Liver (tissue), 9 donors: Measurements from ENCODE around the gene TNFRSF12A. TPM values are rescaled to one million over a fixed set of nuclear protein-coding genes. Genes with fewer than 3 reads are reported as not detected.

Experiments used
- DNase-seq: peaks from one replicate; pipeline ENCODE4 v3.0.0-alpha.2; 2017; ENCODE audit warnings: low spot score
- H3K27ac ChIP-seq, 2 donors: one replicate each; pipeline ENCODE4 v1.7.0; 2013; ENCODE audit warnings: inconsistent platforms in 2 of 2, low read length in 2 of 2, control low read depth in 1 of 2, low read depth in 1 of 2, mild to moderate bottlenecking in 1 of 2
- H3K27me3 ChIP-seq, 4 donors: one replicate each; pipeline versions ENCODE4 v1.6.1 to v1.7.0; 2013; ENCODE audit warnings: low read length in 3 of 4, inconsistent platforms in 1 of 4, mild to moderate bottlenecking in 1 of 4, moderate library complexity in 1 of 4; ENCODE audit not compliant: control insufficient read depth in 4 of 4, insufficient read depth in 4 of 4
- H3K36me3 ChIP-seq, 4 donors: one replicate each; pipeline versions ENCODE4 v1.6.1 to v1.7.0; 2013; ENCODE audit warnings: low read length in 3 of 4, mild to moderate bottlenecking in 3 of 4, low read depth in 1 of 4, moderate library complexity in 1 of 4; ENCODE audit not compliant: control insufficient read depth in 4 of 4, insufficient read depth in 3 of 4
- H3K4me1 ChIP-seq, 4 donors: one replicate each; pipeline versions ENCODE4 v1.6.1 to v1.7.0; 2013; ENCODE audit warnings: low read length in 3 of 4, mild to moderate bottlenecking in 3 of 4, moderate library complexity in 1 of 4; ENCODE audit not compliant: control insufficient read depth in 4 of 4, insufficient read depth in 4 of 4
- H3K4me3 ChIP-seq, 3 donors: one replicate each; pipeline versions ENCODE4 v1.6.1 to v1.7.0; 2013; ENCODE audit warnings: low read length in 3 of 3, control low read depth in 1 of 3, low read depth in 1 of 3, mild to moderate bottlenecking in 1 of 3
- H3K9ac ChIP-seq, 2 donors: one replicate each; pipeline ENCODE4 v1.7.0; 2013; ENCODE audit warnings: low read length in 2 of 2, mild to moderate bottlenecking in 2 of 2, moderate library complexity in 2 of 2, control low read depth in 1 of 2, low read depth in 1 of 2
- H3K9me3 ChIP-seq, 4 donors: one replicate each; pipeline versions ENCODE4 v1.6.1 to v1.7.0; 2013; ENCODE audit warnings: low read length in 3 of 4; ENCODE audit not compliant: control insufficient read depth in 4 of 4
- EGR1 ChIP-seq, 2 donors: IDR thresholded peaks; 2 replicates each; pipeline ENCODE4 v1.6.1; 2016 to 2018; ENCODE audit warnings: antibody characterized with exemption in 2 of 2, low read depth in 2 of 2
- FOXA1 ChIP-seq: IDR thresholded peaks from 2 replicates; pipeline ENCODE4 v1.6.1; 2016; ENCODE audit warnings: antibody characterized with exemption
- FOXA2 ChIP-seq: IDR thresholded peaks from 2 replicates; pipeline ENCODE4 v1.6.1; 2016; ENCODE audit warnings: antibody characterized with exemption
- GABPA ChIP-seq, 2 donors: IDR thresholded peaks in 1 of 2; conservative IDR thresholded peaks in 1 of 2; 2 replicates each; pipeline ENCODE4 v1.6.1; 2016; ENCODE audit warnings: antibody characterized with exemption in 2 of 2, mild to moderate bottlenecking in 1 of 2, moderate library complexity in 1 of 2
- HNF4A ChIP-seq, 2 donors: conservative IDR thresholded peaks; 2 replicates each; pipeline ENCODE4 v1.6.1; 2016; ENCODE audit warnings: antibody characterized with exemption in 2 of 2, mild to moderate bottlenecking in 2 of 2
- HNF4G ChIP-seq: IDR thresholded peaks from 2 replicates; pipeline ENCODE4 v1.6.1; 2016; ENCODE audit warnings: antibody characterized with exemption
- JUND ChIP-seq, 2 donors: IDR thresholded peaks; 2 replicates each; pipeline ENCODE4 v1.6.1; 2016; ENCODE audit warnings: antibody characterized with exemption in 2 of 2
- NR2F2 ChIP-seq: IDR thresholded peaks from 2 replicates; pipeline ENCODE4 v1.6.1; 2016; ENCODE audit warnings: antibody characterized with exemption
- RAD21 ChIP-seq, 2 donors: IDR thresholded peaks; 2 replicates each; pipeline ENCODE4 v1.6.1; 2016; ENCODE audit warnings: antibody characterized with exemption in 2 of 2, mild to moderate bottlenecking in 2 of 2
- REST ChIP-seq: IDR thresholded peaks from 2 replicates; pipeline ENCODE4 v1.6.1; 2016; ENCODE audit warnings: antibody characterized with exemption, mild to moderate bottlenecking
- RXRA ChIP-seq, 2 donors: IDR thresholded peaks; 2 replicates each; pipeline ENCODE4 v1.6.1; 2017 to 2018; ENCODE audit warnings: antibody characterized with exemption in 2 of 2, mild to moderate bottlenecking in 1 of 2
- SP1 ChIP-seq: IDR thresholded peaks from 2 replicates; pipeline ENCODE4 v1.6.1; 2018; ENCODE audit warnings: antibody characterized with exemption, mild to moderate bottlenecking
- TAF1 ChIP-seq: conservative IDR thresholded peaks from 2 replicates; pipeline ENCODE4 v1.6.1; 2016; ENCODE audit warnings: antibody characterized with exemption, mild to moderate bottlenecking
- YY1 ChIP-seq: IDR thresholded peaks from 2 replicates; pipeline ENCODE4 v1.6.1; 2016; ENCODE audit warnings: antibody characterized with exemption, mild to moderate bottlenecking
- ZBTB33 ChIP-seq: IDR thresholded peaks from 2 replicates; pipeline ENCODE4 v1.6.1; 2016; ENCODE audit warnings: antibody characterized with exemption
- WGBS: extraction: QIAGEN DNeasy Blood & Tissue Kit; methylation state at CpG from one replicate; pipeline ENCODE4 v1.1.7; 2013; 5-methylcytosine and 5-hydroxymethylcytosine counted together
- polyA plus RNA-seq, 2 donors: library from polyadenylated mRNA; stranded (reverse) in 1 of 2; unstranded in 1 of 2; fragments of 200-250 nt in 1 of 2; fragments of >200 nt in 1 of 2; fragmentation: Nextera tagmentation in 1 of 2; extraction: Ambion mirVana in 1 of 2; gene quantifications; one replicate each; pipeline versions ENCODE4 v1.2.1 to v1.2.3, GENCODE V29; 2013 to 2015
- total RNA-seq, 2 donors: library from RNA; depleted of rRNA; stranded (reverse); fragments of >200 nt; gene quantifications; one replicate each; pipeline ENCODE4 v1.2.3, GENCODE V29; 2014
- TF ChIP-seq, protein P1 (sequence below): IDR thresholded peaks from 2 replicates; pipeline ENCODE4 v1.6.1; 2016; ENCODE audit warnings: antibody characterized with exemption
- TF ChIP-seq, protein P2 (sequence below): IDR thresholded peaks from 2 replicates; pipeline ENCODE4 v1.6.1; 2016; ENCODE audit warnings: antibody characterized with exemption
- TF ChIP-seq, protein P3 (sequence below): fragments of 150-350 bp; IDR thresholded peaks from 2 replicates; pipeline ENCODE4 v1.5.1; 2017; ENCODE audit warnings: improper control_type of control experiment, low read depth, low read length; ENCODE audit not compliant: missing input control
- donor health status: healthy.
- donor health status: healthy.
- donor health status: healthy.
- donor health status: healthy.
- donor health status: healthy.

The TNFRSF12A gene
- total and polyA plus RNA-seq, 4 donors = 7.9 to 35.5 (median 9.1) TPM

DNA sequence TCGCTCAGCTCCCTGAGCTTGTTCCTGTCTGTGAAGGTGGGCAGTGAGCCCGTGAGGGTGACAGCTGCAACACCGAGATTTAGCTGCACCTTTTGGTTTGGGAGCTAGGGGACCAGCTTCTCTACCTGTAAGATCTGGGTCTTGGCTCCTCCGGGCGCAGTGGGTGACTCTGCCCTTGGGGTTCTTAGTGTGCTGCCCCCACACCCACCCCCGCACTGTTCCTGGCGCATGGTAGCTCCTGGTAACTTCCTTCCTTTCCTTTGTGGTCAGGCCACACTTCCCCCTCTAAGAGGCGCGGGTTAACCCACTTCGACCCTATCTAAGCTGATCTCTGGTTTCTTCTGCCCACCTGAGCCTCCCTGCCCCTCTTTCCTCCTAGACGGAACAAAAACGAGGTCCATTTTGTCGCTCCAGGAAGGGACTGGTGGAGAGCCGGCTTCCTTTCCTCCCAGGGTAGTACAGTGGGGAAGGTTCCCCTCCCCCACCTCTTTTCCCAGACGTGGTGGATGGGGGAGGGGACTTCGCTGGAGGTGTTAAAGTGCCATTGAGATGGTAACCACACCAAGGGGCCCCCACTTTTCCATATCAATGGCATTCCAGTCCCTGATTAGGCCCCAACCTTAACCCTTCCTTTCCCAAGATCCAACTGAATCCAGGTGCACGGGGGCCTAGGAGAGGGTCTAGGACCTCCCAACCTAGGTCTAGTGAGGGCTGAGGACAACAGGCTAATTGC is 12.0 kb upstream of the TNFRSF12A start:
- Histone ChIP-seq H3K36me3 (no peaks in the 10 kb centered on the region), H3K4me3 (no peak overlapping the region), H3K4me1 (peaks cover 17 to 43% (median 30%) of the 10 kb centered on the region in 4 donors), H3K9me3 (no peaks in the 10 kb centered on the region), H3K27me3 (no peaks in the 10 kb centered on the region), H3K9ac (no peak overlapping the region), H3K27ac (peak overlapping the region; percentile 78 to 90)
- WGBS = 52% methylated on average over 17 of the region's 17 CpGs
- TF ChIP-seq TAF1 (no peak), SP1 (no peak), FOXA1 (no peak), ZBTB33 (no peak), GABPA (IDR thresholded peaks at IDR 0.05 in 1 of 2, conservative IDR thresholded peaks at IDR 0.05 in 1 of 2) (no peak), FOXA2 (no peak), RAD21 (IDR thresholded peaks at IDR 0.05) (no peak), NR2F2 (no peak), RXRA (IDR thresholded peaks at IDR 0.05) (no peak), JUND (IDR thresholded peaks at IDR 0.05) (no peak), YY1 (no peak), REST (no peak), EGR1 (IDR thresholded peaks at IDR 0.05; ENCODE audit: low read depth in 2 of 2) (no peak), HNF4A (conservative IDR thresholded peaks at IDR 0.05) (no peak), HNF4G (no peak)
- TF ChIP-seq, protein P1, sequence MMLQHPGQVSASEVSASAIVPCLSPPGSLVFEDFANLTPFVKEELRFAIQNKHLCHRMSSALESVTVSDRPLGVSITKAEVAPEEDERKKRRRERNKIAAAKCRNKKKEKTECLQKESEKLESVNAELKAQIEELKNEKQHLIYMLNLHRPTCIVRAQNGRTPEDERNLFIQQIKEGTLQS = no peak
- TF ChIP-seq, protein P2, sequence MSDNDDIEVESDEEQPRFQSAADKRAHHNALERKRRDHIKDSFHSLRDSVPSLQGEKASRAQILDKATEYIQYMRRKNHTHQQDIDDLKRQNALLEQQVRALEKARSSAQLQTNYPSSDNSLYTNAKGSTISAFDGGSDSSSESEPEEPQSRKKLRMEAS = no peak
- TF ChIP-seq, protein P3, sequence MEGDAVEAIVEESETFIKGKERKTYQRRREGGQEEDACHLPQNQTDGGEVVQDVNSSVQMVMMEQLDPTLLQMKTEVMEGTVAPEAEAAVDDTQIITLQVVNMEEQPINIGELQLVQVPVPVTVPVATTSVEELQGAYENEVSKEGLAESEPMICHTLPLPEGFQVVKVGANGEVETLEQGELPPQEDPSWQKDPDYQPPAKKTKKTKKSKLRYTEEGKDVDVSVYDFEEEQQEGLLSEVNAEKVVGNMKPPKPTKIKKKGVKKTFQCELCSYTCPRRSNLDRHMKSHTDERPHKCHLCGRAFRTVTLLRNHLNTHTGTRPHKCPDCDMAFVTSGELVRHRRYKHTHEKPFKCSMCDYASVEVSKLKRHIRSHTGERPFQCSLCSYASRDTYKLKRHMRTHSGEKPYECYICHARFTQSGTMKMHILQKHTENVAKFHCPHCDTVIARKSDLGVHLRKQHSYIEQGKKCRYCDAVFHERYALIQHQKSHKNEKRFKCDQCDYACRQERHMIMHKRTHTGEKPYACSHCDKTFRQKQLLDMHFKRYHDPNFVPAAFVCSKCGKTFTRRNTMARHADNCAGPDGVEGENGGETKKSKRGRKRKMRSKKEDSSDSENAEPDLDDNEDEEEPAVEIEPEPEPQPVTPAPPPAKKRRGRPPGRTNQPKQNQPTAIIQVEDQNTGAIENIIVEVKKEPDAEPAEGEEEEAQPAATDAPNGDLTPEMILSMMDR = no peak
- DNase-seq = no peak
